HG03103 (cell line): Measurements from ENCODE around the gene AKAP10.
A peak's percentile ranks its signal among the peaks of the same experiment; 100 is the strongest.
"Not testable (repeated sequence)": the region's sequence is repeated elsewhere in the genome, so short reads cannot be mapped to it uniquely, and the experiment has no call there.

ENCODE experiments used
- ATAC-seq: cut with Tn5 transposase; IDR thresholded peaks from one replicate; pipeline ENCODE4 v1.9.1; 2021; ENCODE audit warnings: low read depth; ENCODE audit not compliant: unreplicated experiment

The AKAP10 gene

DNA sequence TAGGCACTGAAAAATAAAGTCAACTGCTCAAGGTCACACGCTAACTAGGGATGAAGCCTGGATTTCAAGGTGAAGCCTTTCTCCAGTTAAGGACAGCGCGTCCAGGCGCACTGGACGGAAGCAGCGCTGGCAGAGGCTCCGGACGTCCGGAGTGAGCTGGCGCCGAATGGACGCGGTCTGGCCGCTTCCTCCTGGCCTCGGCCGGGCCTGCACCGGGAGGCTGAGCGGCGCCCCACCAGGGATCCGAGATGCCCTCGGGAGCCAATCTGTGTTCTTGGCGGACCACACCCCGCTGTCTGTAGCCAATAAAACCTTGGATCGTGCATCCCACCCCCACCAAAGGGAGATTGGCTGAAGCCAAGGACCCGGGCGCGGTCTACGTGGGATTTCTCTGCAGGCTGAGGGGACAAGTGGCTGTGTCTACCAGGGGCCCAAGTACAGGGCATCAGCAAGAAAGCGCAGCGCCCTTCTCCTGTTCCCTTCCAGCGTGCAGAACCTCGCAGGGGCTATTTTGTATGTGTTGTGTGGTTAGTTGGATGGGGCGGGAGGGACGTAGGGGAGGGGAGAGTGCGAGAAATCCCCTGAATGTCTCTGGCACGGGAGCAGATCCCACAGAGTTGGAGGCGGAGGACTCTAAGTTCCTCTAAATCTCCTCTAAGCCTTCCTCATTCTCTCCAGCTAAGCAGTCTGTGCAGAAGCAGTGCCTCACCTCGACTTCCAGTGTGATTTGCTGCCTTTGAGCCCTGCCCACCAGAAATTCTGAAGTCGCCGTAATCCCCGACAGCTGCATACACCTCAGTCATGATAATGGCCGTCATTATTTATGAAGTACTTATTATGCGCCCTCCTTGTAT, 2.5 kb upstream of the AKAP10 start:
- ATAC-seq = no peak

DNA sequence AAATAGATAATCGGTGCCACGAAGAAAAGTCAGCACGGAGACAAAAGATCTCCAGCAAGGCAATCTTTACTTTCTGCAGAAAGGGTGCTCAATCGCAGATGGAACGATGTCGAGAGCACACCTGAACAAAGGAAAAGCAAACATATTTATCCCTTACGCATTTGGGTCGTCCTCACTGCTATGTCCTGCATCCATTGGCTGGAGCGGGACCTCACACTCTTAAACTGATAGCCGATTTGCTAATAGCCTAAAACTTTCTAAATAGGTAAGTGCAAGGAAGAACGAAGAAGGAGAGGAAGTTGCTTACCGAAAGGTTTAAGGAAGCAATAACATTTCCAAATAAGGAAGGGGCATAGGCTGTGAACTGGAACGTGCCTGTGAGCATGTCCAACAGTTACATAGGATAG, 1.2 kb upstream of the AKAP10 start:
- no peak for ATAC-seq

DNA sequence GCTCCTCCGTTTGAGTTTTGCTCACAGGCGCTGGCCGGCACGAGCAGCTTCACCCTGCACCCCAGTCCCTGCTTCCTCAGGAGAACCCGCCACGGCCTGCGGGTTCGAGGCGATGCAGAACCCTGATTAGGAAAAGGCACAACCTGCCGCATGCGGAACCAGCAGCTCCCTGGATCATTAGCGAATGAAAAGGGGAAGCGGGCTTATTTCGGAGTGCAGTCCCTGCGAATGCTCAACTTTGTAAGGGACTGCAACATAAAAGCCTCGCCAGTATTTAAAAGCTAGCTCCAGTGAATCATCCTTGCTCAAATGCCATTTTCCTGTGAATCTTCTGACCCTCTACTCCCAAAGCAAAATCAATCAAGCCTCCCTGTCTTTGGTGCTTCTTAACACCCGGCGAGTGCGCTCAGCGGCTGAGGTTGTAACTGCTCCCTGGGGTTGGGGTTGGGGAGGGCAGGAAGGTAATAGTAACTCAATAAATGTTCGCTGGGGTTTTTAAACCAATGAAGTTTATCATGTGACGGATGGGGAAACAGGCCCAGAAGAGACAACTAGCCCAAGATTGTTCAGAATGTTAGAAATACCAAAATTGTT, 678 bp upstream of the AKAP10 start:
- ATAC-seq = peak; percentile 32

DNA sequence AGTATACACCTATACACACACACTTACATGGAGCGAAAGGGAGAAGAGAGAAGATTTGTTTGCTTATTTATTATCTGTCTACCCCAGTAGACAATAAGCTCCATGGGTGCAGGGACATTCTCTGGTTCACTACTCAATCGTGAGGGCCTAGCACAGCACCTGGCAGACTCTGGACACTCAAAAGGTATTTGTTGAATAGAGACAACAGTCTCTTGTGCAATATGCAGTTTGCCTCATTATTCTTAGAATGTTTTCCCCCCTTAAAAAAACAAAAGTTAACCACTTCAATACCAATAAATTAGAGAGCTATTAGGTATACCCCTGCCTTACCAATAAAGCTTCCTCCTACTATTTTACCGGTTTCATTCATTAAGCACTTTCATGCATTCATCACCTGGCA, 2.0 kb downstream of the AKAP10 start:
- ATAC-seq = no peak

DNA sequence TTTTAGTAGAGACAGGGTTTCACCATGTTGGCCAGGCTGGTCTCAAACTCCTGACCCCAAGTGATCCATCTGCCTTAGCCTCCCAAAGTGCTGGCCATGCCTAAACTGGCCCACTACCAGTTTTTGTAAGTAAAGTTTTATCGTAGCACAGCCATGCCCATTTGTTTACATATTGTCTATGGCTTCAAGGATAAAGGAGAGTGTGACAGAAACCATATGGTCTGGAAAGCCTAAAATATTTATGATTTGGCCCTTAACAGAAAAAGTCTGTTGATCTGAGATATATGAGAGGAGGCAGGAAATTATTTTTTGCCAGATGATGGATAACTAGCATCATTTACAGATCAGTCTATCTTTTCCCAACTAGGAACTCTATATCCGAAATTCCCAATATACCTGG, 4.5 kb downstream of the AKAP10 start:
- ATAC-seq = no peak

DNA sequence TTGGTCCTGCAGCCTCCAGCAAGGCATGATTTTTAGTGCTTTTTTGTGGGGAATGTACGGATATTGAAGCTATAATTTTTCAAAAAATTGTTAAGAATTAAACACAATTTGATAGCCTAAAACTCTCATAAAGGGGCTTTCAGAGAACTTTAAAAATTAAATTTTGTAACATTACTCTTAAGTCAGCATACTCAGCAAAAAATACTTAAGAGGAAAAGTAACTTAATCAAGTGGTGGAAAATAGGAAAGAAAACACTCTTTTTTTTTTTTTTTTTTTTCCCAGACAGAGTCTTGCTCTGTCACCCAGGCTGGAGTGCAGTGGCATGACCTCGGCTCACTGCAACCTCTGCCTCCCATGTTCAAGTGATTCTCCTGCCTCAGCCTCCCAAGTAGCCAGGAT, 14.7 kb downstream of the AKAP10 start:
- ATAC-seq = not testable (repeated sequence)

DNA sequence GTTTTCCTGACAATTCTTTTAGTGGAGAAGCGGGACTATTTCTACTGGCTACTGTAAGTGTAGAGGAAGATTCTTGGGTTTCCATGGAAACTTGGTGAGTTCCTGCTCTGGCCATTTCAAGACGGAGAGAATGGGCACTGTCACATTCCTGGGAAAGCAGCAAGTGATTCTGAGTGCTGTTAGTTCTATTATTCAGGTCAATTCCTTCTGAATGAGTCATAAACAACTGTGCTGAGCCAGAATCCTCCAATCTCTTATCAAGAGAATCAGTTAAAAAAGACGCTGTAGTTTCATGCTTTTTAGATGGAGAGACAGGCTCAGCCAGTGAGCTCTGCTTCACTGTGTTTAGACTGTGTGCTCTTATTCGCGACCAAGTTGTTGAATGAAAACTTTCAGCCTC, 19.6 kb downstream of the AKAP10 start:
- ATAC-seq = no peak

DNA sequence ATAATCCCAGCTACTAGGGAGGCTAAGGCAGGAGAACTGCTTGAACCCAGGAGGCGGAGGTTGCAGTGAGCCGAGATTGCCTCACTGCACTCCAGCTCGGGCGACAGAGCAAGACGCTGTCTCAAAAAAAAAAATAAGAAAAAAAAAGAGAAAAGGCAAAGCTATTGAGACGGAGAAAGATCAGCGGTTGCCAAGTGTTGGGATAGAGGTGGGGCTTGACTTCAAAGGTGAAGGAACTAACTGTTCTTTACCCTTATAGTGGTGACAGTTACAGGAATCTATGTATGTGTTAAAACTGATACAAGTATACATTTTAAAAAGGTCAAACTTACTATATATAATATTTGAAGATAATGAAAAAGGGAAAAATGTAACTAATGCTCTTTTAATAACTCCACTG, 22.5 kb downstream of the AKAP10 start:
- ATAC-seq = no peak

DNA sequence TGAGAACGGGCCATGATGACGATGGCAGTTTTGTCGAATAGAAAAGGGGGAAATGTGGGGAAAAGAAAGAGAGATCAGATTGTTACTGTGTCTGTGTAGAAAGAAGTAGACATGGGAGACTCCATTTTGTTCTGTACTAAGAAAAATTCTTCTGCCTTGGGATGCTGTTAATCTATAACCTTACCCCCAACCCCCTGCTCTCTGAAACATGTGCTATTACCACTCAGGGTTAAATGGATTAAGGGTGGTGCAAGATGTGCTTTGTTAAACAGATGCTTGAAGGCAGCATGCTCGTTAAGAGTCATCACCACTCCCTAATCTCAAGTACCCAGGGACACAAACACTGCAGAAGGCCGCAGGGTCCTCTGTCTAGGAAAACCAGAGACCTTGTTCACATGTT, 26.2 kb downstream of the AKAP10 start:
- ATAC-seq = not testable (repeated sequence)

DNA sequence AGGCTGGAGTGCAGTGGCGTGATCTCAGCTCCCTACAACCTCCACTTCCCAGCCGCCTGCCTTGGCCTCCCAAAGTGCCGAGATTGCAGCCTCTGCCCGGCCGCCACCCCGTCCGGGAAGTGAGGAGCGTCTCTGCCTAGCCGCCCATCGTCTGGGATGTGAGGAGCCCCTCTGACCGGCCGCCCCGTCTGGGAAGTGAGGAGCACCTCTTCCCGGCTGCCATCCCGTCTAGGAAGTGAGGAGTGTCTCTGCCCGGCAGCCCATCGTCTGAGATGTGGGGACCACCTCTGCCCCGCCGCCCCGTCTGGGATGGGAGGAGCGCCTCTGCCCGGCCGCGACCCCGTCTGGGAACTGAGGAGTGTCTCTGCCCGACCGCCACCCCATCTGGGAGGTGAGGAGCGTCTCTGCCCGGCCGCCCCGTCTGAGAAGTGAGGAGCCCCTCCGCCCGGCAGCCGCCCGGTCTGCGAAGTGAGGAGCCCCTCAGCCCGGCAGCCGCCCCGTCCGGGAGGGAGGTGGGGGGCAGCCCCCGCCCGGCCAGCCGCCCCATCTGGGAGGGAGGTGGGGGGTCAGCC, 26.9 kb downstream of the AKAP10 start:
- not testable (repeated sequence) for ATAC-seq

DNA sequence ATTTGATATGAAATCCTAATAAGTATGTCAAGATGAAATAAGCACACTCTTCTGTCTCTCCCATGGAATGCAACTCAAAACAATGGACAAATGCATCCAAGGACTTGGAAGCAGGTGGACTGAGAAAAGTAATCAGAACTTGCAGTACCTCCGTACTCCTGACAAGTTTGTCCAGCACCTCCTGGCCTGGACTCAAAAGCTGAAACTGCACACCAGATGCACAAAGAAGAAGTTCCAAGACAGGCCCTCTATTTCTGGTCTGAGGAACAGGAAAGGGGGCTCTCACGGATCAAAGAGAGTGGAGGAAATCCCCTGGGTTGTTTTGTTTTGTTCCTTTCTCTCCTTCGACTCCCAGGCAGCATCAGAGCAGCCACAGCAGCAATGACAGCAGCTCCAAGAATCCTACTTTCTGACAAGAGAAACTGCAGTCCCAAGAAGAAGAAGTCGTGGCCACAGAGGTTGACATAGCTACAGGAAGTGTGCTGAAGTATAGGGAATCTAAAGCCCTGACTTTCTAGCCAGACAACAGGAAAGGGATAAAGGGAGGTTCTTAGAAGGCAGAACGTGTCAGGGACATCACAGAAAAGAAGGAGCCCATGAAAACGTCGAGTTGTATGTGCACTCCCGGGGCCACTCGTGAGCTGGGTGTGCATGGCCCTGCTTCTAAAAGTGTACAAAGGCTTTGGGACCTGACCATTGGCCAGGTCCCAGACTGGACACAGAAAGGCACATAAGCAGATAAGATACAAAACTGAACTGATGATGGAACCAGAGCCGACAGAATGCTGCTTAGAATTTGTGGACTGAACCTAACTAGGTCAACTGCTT, 29.3 kb downstream of the AKAP10 start:
- no peak for ATAC-seq

DNA sequence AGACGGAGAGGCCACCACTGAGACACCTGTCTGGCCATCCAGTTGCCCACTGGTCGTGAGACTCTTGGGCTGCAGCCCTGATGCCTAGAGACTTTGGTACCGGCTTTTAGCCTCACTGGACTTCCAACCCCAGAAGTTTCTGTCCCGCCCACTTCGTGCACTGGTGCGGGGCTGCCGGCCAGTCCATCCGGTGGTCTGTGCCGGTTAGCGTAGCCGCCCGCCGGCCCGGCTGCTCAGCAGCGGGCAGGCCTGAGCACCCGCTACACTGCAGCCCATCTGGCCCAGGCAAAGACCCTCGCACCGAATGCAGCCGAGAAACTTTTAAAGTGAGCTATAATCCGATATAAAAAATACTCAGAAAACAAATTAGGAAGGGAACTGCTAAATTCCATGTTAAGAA, 30.7 kb downstream of the AKAP10 start:
- ATAC-seq = no peak

DNA sequence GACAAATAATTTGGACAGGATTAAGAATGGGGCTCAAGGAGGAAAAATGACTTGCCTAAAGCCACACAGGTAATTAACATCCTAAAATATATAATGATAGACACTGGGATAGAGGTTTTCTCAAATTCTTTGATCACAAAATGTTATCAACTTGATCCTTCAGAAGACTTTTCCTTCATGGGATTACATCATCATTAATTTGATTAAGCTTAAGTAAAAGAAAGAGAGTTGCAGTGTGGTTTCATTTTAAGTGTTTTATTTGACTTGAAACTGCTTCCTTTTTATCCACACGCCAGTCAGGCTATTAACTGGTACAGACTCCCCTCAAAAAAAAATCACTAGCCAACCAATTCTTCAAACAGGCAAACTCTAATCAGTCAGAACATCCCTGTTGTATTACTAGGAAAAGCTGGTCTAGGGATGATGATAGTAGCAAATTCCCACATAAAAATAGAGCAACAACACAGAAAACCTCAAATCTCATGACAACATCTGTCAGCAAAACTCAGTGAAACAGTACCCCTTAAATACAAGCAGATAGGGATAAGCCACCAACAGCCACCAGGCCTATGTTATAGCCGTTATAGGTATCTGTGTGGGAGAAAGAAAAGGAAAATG, 32.5 kb downstream of the AKAP10 start:
- no peak for ATAC-seq

DNA sequence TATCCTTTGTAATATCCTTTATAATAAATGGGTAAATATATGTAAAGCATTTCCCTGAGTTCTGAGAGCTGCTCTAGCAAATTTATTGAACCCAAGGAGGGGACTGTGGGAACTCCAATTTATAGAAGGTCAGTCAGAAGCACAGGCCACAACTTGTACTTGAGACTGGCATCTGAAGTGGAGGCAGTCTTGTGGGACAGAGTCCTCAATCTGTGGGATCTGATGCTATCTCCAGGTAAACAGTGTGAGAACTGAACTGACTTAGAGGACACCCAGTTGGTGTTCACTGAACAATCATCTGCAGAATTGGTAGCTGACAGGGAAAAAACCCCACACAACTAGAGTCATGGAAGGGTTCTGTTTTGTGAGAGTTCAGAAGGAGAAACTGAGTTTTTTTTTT, 34.0 kb downstream of the AKAP10 start:
- ATAC-seq = no peak

DNA sequence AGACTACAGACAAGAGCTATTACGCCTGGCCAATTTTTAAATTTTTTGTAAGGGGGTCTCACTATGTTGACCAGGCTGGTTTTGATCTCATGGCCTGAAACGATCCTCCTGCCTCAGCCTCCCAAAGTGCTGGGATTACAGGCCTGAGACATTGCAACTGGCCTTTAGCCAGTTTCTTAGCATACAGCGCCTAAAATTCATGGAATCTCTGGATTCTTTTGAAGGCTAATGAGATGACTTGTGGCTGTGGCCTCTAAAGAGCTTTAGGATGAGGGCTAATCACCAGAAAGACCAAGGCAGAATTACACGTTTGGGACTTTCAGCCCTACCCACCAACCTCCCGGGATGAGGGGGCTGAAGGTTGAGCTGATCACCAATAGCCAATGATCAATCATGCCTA, 34.6 kb downstream of the AKAP10 start:
- ATAC-seq = no peak

DNA sequence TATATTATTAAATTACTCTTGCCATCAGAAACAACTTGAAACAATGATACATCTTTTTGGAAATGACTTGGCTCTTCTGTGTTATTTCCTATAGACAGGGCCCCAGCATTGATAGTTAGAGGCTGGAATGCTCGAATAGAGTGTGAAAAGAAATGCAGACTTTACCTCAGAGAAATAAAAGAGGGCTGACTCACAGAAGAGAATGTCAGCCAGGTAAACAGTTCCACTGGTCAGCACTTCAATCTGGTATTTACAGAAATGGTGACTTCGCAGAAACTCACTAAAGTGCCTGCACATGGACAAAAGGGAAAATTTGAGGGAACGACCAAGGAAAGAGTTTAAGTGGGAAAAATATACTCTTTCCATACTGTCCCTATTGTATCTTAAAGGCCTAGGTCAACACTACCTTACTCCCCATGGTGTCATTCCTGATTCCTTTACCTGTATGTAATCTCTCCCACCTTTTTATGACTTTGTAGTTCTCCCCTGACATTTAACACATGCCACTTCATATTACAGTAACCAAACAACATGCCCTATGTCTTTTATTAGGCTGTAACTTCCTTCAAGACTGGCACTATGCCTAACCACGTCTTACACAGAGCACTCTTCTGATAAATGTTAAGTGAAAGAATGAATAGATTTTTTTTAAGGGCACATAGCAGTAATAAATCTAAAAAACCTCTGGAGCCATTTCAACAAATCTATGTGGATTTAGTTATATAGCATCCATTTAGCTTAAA, 36.7 kb downstream of the AKAP10 start:
- ATAC-seq = no peak

DNA sequence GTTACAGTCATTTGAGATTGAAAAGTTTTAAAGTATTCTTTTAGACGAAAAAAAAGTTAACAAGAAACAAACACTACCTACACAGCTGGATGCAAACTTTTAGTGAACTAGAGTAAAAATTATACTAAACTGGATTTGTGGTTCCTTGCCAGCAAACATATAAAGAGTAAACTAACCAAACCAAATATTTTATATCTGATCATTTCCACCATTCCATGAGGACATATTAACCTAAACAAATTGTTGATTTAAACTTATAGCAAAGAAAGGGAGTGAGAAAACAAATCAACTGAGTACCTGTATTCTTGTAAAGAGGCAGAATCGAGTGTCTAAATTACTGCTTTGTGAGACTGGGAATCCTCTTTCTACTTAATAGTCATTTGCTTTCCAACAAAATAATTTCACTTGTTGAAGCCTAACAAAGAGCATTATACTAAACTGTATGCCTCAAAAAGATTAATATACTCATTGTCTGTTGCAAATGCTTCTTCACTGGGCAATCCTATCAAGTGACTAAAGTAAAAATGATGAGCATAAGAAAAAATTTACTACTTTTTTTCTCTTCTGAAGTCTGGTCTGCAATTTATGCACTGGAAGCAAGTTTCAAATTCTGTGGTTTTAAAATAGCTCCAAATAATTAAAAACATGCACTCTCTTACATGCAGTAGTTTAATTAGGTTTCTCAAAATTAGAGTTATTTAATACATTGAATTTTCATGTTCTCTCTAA, 37.5 kb downstream of the AKAP10 start:
- no peak for ATAC-seq

DNA sequence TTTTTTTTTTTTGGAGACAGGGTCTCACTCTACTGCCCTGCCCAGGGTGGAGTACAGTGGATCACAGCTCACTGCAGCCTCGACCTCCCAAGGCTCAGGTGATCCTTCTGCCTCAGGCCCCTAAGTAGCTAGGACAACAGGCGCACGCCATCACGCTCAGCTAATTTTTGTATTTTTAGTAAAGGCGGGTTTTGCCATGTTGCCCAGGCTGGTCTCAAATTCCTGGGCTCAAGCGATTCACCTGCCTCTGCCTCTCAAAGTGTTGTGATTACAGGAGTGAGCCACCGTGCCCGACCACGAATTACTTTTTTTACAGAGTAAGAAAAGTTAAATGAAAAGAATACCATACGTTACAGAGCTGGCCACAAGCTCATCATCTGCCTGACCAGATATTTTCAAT, 38.9 kb downstream of the AKAP10 start:
- ATAC-seq = no peak

DNA sequence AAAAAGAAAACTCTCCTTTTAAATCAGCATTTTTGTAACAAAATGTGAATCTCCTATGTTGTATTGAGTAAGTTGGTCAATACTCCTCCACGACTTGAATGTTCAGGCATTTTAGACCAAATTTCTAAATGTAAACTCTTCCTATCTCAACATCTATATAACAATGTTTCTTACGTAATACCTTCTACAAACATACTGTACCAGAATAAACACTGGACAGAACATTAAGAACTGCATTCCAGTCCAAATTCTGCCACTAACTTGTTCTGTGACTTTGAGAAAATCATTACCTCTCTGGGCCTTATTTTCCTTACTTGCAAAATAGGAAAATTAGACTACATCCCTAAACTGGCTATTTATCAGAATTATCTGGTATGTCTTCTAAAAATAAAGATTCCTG, 40.1 kb downstream of the AKAP10 start:
- ATAC-seq = no peak
